GM21423 (cell line): ENCODE results near the gene LIX1L.
"Not testable (repeated sequence)": the region's sequence is repeated elsewhere in the genome, so short reads cannot be mapped to it uniquely, and the experiment has no call there.

Experiments
- ATAC-seq: cut with Tn5 transposase; IDR thresholded peaks from one replicate; pipeline ENCODE4 v1.9.1; 2021; ENCODE audit warnings: mild to moderate bottlenecking, moderate library complexity; ENCODE audit not compliant: unreplicated experiment

Gene LIX1L

DNA sequence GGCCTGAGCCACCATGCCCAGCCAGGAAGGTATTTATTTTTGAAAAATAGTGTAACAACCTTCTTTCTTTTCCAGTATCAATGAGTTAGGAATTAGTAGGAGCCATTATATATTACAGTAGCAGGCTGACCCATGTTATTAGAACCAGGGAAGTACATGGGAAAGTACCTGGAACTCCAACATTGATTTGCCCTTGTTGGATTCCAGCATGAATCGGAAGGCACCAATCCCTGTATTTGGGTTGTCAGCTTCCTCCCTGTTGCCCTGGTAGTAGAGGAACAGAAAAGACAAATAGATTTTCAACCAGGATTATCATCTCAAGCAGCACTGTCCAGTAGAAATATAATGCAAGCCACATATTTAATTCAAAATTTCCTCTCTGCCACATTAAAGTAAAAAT, 20.4 kb downstream of the LIX1L start:
- ATAC-seq: no peak

DNA sequence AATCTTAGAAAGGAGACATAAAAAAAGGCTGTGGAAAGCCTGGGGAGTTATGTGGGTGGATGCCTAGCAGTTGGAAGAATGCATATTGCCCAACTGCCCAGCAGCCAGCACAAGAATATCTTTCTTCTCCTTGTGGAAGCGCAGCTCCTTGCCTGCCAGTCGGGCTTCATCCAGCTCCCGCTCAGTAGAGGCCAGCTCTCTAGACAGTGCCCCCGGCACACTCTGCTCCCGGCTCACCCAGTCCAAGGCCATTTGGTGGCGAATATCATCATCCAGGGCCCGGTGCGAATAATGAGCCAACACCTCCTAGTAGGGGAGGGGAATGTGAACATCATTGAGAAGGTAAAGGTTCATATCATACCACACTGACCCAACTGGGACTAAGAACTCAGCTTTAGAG, 21.6 kb downstream of the LIX1L start:
- no peak for ATAC-seq

DNA sequence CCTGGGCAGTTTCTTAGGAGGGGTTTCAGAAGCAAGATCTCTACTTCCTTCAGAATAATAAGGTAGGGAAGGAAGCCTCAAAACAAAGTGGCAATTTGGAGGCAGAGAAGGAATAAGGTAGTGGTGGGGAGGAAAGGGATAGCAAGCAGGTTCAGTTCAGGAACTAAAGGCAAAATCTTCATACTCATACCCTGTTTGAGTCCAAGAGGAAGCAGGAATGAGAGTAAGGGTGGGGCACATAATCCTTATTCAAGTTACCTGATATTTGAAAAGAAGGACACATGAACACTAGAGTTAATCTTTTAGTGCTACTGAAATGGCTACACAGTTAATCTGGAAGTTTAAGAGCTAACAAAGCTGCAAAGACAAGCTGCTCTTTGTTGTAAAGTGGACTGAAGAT, 22.1 kb downstream of the LIX1L start:
- ATAC-seq: no peak

DNA sequence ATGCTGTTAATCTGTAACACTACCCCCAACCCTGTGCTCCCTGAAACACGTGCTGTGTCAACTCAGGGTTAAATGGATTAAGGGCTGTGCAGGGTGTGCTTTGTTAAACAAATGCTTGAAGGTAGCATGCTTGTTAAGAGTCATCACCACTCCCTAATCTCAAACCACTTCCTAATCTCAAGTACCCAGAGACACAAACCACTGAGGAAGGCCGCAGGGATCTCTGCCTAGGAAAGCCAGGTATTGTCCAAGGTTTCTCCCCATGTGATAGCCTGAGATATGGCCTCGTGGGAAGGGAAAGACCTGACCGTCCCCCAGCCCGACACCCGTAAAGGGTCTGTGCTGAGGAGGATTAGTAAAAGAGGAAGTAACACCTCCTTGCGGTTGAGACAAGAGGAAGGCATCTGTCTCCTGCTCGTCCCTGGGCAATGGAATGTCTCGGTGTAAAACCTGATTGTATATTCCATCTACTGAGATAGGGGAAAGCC, 25.3 kb downstream of the LIX1L start:
- ATAC-seq: not testable (repeated sequence)

DNA sequence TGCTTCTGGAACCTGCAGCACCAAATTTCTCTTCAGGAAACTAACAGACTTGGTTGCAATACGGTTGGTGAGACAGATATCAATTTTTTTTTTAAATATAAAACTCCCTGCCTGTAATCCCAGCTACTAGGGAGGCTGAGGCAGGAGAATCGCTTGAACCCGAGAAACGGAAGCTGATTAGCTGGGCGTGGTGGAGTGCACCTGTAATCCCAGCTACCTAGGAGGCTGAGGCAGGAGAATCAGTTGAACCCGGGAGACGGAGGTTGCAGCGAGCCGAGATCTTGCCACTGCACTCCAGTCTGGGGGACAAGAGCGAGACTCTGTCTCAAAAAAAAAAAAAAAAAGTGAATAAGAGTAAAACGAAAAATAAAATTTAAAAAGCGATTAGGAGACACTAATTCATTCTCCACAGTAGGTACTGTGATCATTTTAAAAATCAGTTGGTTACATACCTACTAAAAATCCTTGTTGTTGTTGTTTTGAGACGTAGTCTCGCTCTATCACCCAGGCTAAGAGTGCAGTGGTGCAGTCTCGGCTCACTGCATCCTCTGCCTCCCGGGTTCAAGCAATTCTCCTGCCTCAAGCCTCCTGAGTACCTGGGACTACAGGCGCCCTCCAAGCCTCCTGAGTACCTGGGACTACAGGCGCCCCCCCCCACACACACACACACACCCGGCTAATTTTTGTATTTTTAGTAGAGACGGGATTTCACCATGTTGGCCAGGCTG, 29.7 kb downstream of the LIX1L start:
- no peak for ATAC-seq

DNA sequence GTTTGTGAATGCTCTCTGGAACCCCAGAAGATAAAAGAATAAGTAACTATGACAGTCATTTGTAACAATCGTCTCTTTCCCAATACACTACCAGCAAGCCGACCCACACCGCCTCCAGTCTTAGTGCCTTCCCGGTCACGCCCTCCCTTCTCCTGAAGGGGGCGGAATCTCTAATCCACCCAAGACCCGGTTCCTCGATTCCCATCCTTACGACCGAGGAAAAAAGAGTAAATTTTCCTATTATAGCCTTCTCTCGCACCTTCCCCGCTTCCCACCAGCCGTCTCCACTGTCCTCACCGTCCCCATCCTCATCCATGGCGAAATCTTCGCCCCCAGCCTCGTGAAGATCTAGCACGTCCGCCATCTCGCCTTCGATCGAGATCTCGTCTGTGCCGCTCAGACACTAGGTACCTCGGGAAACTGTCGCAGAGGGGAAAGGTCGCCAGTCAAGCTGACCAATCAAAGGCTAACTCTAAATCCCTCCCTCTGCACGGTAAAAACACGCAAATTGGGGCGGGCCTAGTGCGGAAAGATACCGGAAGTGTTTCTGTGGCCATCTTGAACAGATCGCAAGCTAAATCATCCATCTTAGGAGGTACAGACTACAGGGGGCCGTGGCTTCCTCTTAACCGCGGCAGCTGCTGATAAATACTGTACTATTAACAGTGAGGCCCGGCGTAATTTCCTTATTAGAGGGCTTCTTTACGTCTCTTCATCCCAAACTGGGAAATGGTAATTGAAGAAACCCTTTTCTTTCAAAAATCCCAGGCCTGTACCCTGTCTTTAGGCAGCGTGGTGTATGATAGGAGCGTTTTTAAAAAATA, 30.5 kb downstream of the LIX1L start, which contains the start of gene RBM8A:
TSS of gene RBM8A (minus strand) at position 422 of the 824 bp plus-strand sequence. CDS start at position 364, 58 bp downstream.
- ATAC-seq: peak; percentile 98

DNA sequence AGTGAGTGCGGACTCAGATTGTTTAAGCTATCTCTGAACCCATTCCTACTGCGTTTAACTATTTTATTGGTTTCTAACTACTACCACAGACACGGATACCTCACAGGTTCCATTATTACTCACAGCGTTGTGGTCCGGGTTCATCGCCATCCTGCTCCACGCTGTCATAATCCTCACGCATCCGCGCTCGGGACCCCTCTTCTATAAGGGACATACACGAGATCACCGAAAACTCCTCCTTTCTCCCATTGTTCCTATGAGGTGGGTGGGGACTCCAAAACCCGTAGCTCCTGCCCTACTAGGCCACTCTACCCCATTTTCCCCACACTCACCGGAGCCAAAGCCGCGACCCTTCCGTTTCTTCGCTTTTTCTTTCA, 31.1 kb downstream of the LIX1L start:
- no peak for ATAC-seq

DNA sequence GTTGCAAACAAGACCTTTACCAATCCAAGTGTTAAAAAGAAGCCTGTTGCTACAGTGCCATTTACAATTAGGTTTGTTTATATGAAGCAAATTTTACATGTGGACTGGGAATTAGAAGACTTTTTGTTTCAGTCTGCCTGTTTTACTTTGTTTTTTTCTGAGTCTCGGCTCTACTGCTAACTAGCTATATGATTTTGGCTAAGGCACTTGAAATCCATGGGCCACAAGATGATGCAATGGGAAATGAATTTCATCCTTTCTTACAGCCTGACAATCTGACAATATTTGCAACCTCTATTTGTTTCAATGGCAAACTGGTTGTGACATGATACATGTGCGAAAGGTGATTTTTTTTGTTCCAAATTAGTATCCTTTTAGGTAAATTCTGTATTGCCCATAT, 35.6 kb downstream of the LIX1L start:
- ATAC-seq: no peak

DNA sequence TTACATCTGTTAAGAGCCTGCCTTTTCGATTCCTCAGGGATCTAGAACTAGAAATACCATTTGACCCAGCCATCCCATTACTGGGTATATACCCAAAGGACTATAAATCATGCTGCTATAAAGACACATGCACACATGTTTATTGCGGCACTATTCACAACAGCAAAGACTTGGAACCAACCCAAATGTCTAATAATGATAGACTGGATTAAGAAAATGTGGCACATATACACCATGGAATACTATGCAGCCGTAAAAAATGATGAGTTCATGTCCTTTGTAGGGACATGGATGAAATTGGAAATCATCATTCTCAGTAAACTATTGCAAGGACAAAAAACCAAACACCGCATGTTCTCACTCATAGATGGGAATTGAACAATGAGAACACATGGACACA, 37.5 kb downstream of the LIX1L start:
- ATAC-seq: not testable (repeated sequence)

DNA sequence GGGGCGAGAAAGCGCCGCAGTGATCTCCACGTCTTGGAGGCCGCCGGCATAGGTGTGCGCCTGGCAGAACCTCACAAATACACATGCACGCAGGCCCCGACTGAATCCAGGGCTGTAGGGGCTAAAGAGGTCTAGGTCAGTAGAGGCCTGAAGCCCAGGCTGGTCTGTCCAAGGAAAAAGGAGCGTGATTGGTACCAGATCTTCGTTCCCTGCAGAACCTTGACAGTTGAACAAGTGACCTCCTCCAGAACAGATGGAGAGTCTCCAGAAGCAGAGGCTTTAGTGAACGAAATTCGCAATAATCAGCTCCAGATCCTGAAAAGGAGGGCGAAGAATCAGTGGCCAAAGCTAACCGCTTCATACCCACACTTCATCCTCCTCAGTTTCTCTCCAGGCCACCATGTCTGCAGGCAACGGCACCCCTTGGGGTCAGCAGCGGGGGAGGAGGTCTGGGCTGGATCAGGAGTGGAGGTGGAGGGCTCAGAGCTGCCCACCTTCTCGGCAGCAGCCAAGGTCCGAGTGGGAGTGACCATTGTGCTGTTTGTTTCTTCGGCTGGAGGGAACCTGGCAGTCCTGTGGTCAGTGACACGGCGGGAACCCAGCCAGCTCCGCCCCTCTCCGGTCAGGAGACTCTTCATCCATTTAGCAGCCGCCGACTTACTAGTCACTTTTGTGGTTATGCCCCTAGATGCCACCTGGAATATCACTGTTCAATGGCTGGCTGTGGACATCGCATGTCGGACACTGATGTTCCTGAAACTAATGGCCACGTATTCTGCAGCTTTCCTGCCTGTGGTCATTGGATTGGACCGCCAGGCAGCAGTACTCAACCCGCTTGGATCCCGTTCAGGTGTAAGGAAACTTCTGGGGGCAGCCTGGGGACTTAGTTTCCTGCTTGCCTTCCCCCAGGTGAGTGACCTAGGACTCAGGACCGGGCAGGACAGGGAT, 38.6 kb downstream of the LIX1L start:
- peak; percentile 17 for ATAC-seq

DNA sequence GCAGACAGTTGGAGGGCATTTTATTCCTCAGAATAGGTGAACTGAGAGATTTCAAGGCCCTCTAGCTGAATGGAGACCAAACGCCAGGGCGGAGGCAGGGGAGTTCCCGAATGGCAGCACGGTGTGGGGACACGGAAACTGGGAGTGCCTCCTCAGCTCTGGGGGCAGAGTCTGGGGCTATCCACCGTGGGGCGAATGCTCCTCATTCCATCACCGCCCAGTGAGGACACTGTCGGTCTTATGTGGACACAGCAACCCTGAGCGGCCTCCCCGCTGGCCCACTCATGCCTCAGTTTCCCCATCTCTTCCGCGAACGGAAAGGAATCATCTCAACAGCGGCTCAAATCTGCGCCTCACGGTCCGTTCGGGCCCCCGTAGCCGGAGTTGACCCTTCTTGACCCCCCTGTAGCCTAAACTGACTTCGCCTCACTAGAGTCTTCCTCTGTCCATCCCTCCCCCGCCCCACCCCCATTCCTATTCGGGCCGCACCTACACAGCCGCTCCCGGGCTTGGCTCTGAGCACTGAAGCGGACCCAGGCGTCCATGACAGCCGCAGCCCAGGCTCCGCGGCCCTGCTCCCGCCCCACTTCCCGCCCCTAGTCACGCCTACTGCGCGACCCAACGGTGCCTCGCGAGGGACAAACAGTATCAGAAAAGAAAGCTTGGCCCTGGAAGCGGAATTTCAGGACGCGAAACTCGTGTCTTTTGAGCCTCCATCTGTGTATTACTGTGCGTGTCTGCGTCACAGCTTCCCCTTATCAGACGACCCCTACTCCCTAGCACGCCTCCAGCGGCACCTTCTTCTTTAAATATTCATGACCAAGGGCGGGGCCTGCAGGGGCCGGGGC, 39.4 kb downstream of the LIX1L start, which contains the start of gene PEX11B:
TSS of gene PEX11B (minus strand) at position 574 of the 848 bp plus-strand sequence. CDS start at position 545, 29 bp downstream.
- ATAC-seq: peak; percentile 80

DNA sequence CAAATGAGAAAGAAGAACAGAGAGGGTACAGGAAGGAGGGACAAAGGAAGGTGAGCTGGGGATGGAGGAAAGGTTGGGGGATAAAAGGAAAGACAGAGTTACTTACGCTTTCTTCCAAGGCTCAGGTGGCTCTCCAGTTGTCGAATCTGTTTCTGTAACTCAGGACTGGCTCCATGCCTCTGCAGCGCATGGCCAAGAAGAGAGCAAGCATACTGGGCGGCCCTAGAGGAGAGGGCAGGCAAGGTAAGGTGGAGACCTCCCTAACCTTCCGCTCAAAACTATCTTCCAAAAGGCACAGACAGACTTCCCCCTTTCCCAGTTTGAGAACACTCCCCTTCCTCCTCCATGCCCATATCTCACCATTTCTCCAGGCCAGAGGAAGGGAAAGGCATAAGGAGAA, 40.2 kb downstream of the LIX1L start:
- no peak for ATAC-seq

DNA sequence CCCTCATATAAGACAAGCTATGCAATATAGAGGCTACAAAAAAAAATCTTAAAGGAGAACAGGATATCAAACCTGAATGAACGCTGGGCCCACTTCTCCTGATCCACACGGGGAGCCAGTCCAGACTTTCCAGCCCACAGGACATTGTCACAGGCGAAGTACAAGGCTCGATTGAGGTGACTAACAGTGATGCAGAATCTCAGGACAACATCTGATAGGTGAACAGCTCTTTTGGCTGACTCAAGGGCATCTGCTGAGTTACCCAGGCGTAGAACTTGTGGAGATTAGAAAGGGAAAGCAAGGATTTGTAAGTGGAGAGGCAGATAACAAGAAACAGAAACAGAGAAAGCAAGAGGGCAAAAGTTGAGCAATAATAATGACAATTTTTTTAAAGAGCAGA, 41.1 kb downstream of the LIX1L start:
- no peak for ATAC-seq

DNA sequence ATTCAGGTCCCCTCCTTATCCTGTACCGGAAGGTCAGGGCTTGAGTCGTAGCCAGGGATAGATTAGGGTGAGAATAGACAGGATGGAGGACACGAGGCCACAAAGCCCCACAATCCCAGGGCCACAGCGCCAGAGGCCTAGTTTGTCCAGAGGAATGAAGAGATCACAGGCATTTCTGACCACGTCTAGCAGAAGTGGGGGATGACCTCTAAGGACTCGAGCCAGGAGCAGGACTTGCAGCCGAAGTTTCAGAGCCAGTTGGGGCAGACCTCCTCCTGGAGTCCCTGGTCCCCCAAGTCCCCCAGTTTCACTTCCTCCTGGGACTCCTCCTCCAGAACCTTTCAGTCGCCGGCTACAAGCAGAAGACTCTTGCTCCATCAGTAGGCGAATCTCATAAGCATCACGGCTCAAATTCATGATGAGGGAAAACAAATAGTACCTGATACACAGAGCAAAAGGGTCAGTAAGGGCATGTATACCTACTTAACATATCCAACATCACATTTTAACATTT, 45.6 kb downstream of the LIX1L start:
- no peak for ATAC-seq

DNA sequence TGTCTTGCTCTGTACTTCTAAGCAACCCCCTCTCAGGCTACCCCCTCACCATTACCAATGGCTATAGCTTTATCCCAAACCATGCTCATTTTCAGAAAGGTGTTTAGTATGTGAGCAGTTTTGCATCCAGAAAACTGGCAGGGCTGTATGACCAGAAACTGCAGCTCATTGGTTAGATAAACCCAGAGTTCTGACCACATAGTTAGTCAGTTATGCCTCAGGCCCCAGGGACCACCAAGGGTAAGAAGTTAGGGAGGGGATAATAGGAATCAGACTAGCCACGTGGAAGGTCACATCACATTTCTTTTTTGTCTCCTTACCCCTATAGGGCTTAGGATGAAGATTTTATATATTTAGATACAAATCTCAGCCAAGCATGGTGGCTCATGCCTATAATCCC, 49.2 kb downstream of the LIX1L start:
- no peak for ATAC-seq

DNA sequence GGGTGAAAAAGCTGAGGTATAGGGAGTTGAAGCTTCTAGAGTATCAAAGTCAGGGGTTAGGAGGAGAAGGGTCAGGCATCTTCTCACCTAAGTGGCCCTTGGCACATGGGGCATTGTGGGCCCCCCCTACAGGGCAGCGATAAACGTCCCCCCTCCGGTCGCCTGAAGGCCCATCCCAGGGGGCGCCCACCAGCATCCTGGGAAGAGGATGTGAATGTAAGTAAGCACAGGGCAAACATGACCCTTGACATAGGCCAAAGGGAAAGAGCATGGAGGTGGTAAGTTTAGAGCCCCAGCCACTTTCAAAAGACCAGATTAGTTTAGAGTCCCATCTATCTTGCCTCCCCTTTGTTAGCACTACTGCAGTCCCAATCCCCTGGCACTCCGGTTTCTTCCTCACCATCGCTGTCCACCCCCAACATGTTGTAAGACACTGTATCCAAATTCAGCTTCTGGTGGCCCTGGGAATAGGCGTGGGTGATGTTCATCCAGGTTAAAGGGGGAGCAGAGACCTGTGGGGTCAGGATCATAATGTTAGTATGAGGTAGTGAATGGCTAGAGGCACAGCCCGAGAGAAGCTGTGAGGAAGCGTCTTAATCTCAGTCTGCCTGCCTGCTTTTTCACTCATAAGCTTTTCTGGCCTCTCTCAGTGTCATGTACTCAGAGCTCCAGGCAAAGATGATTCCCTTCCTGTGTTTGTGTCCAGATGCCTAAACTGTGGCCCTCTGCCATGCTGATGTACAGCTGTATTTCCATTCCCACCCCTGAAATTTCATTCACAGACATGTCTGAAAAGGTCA, 50.7 kb downstream of the LIX1L start:
- ATAC-seq: no peak

DNA sequence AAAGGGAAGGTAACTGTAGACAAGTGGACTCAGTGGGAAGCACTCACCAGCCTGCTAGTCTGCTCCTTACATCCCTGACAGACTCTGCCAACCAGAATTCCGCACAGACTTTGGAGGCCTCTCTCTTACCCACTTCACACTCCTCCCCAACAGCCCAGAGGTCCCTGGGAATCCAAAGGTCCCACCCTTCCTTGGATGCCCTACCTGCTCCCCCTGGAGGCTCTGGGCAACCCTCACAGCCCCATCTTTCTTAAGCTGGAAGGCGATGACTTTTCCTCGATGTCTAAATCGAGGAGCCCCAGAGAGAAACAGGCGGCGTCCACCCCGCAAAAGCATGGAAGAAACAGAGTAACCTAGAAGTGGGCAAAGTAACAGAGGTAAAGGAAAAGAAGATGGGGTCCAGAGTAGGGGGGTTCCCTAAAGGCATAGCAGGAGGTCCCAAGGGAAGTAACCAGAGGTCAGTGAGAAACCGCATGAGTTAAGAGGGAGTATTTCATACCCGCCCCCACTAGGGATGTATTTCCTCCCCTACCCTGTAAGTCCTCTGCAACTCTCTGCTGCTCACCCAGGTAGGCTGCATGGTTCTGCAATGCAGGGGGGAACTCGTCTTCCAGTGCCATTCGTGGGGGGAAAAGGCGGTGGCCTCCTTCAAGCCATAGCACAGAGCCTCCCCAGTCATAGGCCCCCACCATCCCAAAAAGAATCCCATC, 56.4 kb downstream of the LIX1L start:
- ATAC-seq: no peak

DNA sequence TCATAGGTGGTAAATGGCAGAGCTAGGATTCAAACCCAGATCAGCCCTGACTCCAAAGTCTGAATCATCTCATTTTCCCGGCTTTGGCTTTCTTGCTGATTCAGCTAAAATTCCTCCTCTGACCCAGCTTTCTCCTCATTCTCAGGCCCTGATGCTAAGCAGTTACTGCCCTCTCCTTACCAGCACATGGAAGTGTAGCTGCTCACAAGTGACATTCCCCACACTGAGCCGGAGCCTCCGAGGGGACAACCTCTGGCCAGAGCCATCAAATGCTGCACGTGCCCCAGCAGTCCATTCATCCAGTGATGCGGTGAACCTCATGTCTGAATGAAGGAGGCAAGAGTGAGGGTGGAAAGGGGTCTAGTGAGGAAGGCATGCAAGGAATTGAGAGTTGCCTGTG, 59.1 kb downstream of the LIX1L start:
- ATAC-seq: no peak
